ENCODE measurements around the gene ADCK1.

DNA sequence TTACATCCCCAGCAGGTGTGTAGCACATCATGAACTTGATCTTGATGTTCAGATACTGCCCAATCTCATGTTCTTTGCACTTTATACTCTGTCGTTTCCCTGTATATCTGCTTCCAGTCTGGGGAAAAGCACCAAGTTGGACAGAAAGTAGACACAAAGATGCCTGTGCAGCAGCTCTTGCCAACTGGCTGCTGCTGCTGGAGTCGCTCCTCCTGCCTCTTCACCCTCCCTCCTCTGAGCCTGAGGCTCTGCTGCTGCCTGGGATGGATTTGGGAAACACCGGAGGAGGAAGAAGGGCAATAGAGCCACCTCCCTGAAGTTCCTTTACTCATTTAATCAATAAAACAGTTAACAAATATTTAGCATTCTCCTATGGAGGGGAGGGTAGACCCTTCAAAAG is 32.4 kb downstream of the ADCK1 start:
- TF ChIP-seq, protein P1, sequence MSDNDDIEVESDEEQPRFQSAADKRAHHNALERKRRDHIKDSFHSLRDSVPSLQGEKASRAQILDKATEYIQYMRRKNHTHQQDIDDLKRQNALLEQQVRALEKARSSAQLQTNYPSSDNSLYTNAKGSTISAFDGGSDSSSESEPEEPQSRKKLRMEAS (IDR thresholded peaks at IDR 0.05) = no peak
- TF ChIP-seq TCF12 (IDR thresholded peaks at IDR 0.05; ENCODE audit: low read depth) (no peak), EGR1 (IDR thresholded peaks at IDR 0.05) (no peak), TEAD4 (IDR thresholded peaks at IDR 0.05) (no peak), RAD21 (IDR thresholded peaks at IDR 0.05; ENCODE audit: low read depth) (no peak), EP300 (IDR thresholded peaks at IDR 0.05; ENCODE audit: borderline replicate concordance) (no peak), NFIC (IDR thresholded peaks at IDR 0.05) (no peak), YY1 (IDR thresholded peaks at IDR 0.05; ENCODE audit: low read depth) (no peak), TAF1 (IDR thresholded peaks at IDR 0.05; ENCODE audit: low read depth) (no peak), CEBPB (IDR thresholded peaks at IDR 0.05) (no peak), CREB1 (IDR thresholded peaks at IDR 0.05; ENCODE audit: low read depth) (no peak), ZBTB7A (IDR thresholded peaks at IDR 0.05; ENCODE audit: low read depth) (no peak)
- TF ChIP-seq, protein P2, sequence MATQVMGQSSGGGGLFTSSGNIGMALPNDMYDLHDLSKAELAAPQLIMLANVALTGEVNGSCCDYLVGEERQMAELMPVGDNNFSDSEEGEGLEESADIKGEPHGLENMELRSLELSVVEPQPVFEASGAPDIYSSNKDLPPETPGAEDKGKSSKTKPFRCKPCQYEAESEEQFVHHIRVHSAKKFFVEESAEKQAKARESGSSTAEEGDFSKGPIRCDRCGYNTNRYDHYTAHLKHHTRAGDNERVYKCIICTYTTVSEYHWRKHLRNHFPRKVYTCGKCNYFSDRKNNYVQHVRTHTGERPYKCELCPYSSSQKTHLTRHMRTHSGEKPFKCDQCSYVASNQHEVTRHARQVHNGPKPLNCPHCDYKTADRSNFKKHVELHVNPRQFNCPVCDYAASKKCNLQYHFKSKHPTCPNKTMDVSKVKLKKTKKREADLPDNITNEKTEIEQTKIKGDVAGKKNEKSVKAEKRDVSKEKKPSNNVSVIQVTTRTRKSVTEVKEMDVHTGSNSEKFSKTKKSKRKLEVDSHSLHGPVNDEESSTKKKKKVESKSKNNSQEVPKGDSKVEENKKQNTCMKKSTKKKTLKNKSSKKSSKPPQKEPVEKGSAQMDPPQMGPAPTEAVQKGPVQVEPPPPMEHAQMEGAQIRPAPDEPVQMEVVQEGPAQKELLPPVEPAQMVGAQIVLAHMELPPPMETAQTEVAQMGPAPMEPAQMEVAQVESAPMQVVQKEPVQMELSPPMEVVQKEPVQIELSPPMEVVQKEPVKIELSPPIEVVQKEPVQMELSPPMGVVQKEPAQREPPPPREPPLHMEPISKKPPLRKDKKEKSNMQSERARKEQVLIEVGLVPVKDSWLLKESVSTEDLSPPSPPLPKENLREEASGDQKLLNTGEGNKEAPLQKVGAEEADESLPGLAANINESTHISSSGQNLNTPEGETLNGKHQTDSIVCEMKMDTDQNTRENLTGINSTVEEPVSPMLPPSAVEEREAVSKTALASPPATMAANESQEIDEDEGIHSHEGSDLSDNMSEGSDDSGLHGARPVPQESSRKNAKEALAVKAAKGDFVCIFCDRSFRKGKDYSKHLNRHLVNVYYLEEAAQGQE (IDR thresholded peaks at IDR 0.05; ENCODE audit: low read depth) = no peak
- TF ChIP-seq, protein P3, sequence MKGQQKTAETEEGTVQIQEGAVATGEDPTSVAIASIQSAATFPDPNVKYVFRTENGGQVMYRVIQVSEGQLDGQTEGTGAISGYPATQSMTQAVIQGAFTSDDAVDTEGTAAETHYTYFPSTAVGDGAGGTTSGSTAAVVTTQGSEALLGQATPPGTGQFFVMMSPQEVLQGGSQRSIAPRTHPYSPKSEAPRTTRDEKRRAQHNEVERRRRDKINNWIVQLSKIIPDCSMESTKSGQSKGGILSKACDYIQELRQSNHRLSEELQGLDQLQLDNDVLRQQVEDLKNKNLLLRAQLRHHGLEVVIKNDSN (IDR thresholded peaks at IDR 0.05) = no peak
